NB4 (cell line): ENCODE results near the gene CUTA.

Experiments used
- DNase-seq: peaks from one replicate; pipeline ENCODE4 v3.0.0; 2010; ENCODE audit warnings: low read depth
- H3K4me3 ChIP-seq: one replicate; pipeline ENCODE4 v1.5.1; 2011; ENCODE audit warnings: mild to moderate bottlenecking, low read depth, low read length, moderate library complexity
- MYC ChIP-seq: IDR thresholded peaks from 2 replicates; pipeline ENCODE4 v1.6.1; 2011; ENCODE audit warnings: low read depth, low read length
- POLR2A ChIP-seq: IDR thresholded peaks from 2 replicates; pipeline ENCODE4 v1.6.1; 2011; ENCODE audit warnings: mild to moderate bottlenecking; ENCODE audit not compliant: insufficient read length; ENCODE audit errors: extremely low read depth
- TF ChIP-seq, protein P1 (sequence below): IDR thresholded peaks from one replicate; pipeline ENCODE4 v1.5.1; 2012; ENCODE audit warnings: low read depth, low read length
- TF ChIP-seq, protein P2 (sequence below): IDR thresholded peaks from 2 replicates; pipeline ENCODE4 v1.6.1; 2011; ENCODE audit warnings: low read depth, low read length

Gene CUTA, protein sequence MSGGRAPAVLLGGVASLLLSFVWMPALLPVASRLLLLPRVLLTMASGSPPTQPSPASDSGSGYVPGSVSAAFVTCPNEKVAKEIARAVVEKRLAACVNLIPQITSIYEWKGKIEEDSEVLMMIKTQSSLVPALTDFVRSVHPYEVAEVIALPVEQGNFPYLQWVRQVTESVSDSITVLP

DNA sequence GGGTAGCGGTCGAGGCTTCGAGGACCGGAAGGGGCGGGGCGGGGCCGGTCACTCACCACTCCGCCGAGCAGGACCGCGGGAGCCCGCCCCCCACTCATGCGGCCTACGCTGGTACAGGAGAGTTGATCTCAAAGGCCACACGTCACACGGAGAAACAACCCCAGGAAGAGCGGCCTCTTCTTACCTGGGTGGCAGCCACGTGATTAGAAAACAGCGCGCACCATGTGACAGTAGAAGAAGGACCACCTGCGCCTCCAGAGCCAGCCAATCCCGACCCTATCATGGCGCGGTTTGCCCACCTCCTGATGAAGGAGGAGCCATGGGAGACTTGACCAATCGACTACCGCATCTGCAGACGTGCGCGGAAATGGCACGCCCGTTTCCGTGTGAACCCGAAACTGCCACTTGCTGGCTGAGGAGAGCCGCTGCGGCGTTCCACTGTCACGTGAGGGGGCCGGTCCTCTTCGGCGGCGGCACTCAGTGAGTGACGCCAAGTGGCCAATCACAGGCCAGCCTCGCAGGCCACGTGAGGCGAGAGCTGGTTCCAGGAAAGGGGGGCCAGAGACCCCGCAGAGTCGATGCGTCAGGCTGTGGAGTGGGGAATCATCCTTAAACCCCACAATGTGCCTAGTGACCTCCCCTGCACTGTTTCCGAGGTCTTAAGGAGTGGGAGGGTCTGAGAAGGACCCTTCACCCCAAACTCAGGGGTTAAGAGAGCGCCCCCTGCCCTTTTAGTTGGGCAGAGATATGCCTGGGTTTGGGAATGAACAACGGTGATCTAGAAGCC lies at the start of gene CUTA:
TSS of gene CUTA (minus strand) at position 205 of the 787 bp plus-strand sequence. CDS start at position 98, 107 bp downstream.
- peak within 1 kb of the TSS; percentile 98 for H3K4me3 ChIP-seq
- TF ChIP-seq, protein P1, sequence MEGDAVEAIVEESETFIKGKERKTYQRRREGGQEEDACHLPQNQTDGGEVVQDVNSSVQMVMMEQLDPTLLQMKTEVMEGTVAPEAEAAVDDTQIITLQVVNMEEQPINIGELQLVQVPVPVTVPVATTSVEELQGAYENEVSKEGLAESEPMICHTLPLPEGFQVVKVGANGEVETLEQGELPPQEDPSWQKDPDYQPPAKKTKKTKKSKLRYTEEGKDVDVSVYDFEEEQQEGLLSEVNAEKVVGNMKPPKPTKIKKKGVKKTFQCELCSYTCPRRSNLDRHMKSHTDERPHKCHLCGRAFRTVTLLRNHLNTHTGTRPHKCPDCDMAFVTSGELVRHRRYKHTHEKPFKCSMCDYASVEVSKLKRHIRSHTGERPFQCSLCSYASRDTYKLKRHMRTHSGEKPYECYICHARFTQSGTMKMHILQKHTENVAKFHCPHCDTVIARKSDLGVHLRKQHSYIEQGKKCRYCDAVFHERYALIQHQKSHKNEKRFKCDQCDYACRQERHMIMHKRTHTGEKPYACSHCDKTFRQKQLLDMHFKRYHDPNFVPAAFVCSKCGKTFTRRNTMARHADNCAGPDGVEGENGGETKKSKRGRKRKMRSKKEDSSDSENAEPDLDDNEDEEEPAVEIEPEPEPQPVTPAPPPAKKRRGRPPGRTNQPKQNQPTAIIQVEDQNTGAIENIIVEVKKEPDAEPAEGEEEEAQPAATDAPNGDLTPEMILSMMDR: peak; percentile 62
- peak; percentile 76 for TF ChIP-seq POLR2A
- TF ChIP-seq, protein P2, sequence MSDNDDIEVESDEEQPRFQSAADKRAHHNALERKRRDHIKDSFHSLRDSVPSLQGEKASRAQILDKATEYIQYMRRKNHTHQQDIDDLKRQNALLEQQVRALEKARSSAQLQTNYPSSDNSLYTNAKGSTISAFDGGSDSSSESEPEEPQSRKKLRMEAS: peak; percentile 97
- TF ChIP-seq MYC: peak; percentile 93
- DNase-seq: peak; percentile 100

DNA sequence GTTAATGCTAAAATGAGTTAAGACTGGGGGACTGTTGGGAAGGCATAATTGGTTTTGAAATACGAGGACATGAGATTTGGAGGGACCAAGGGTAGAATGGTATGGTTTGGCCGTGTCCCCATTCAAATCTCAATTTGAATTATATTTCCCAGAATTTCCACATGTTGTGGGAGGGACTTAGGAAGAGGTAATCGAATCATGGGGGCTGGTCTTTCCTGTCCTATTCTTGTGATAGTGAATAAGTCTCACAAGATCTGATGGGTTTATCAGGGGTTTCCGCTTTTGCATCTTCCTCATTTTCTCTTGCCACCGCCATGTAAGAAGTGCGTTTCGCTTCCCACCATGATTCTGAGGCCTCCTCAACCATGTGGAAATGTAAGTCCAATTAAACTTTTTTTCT lies 49.2 kb upstream of the CUTA start:
- DNase-seq: no peak
- TF ChIP-seq, protein P1: no peak
- TF ChIP-seq, protein P2: no peak
- TF ChIP-seq MYC (no peak), POLR2A (no peak)
- no peak overlapping the region for H3K4me3 ChIP-seq

DNA sequence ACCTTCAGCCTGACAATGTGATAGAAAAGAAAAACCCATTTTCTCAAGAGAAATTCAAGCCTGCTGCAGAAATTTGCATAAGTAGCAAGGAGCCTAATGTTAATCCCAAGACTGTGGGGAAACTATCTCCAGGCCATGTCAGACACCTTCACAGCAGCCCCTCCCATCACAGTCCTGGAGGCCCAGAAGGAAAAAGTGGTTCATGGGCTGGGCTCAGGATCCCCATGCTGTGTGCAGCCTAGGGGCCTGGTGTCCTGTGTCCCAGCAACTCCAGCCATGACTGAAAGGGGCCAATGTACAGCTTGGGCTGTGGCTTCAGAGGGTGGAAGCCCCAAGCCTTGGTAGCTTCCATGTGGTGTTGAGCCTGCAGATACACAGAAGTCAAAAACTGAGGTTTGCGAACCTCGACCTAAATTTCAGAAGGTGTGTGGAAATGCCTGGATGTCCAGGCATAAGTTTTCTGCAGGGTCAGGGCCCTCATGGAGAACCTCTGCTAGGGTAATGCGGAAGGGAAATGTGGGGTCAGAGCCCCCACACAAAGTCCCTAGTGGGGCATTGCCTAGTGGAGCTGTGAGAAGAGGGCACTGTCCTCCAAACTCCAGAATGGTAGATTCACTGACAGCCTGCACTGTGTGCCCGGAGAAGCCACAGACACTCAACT lies 48.3 kb upstream of the CUTA start:
- TF ChIP-seq, protein P2: no peak
- TF ChIP-seq POLR2A (no peak), MYC (no peak)
- TF ChIP-seq, protein P1: no peak
- no peak overlapping the region for H3K4me3 ChIP-seq
- no peak for DNase-seq

DNA sequence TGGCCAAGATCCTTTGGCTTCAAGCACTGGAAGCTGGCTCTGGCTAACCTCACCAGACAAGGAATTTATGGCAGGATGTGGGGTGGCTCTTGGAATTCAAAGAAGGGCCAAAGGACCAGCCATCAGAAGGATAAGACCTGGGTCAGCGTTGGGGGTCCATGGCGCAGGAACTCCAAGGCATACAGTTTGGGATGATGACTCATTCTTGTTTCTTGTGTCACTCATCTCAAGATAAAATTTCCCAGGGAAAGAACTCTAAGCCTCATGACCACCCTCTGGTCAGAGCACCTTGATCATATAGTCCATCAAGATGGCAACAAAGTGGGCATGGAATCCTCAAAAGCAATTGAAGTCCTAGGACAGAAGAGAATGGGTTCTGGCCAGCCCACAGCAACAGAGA lies 41.3 kb upstream of the CUTA start:
- DNase-seq: no peak
- TF ChIP-seq MYC: no peak
- TF ChIP-seq POLR2A: no peak
- TF ChIP-seq, protein P1: no peak
- TF ChIP-seq, protein P2: no peak

DNA sequence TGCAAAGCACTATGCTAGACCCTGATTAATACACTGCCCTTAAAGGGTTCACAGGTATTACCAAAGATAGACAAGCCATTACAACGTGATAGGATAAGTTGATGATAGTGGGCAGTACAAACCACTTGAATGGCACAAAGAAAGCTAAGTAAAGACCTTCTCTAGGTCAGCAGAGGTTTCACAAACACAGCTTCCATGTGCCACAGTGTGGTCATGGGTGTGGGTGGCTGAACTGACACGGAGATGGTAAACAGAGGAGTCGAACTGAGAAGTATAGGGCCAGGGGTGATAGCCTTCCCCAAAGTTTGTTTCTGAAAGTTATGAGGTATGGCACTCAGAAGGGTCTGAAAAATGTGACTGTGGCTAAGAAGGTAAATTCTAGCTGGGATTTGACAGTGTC lies 40.8 kb upstream of the CUTA start:
- no peak overlapping the region for H3K4me3 ChIP-seq
- DNase-seq: no peak
- TF ChIP-seq, protein P1: no peak
- TF ChIP-seq MYC (no peak), POLR2A (no peak)
- TF ChIP-seq, protein P2: no peak

More for the DNA sequence above, 41.3 kb upstream of the CUTA start:
- no peak overlapping the region for H3K4me3 ChIP-seq
